Gastrocnemius medialis (tissue), 4 donors: ENCODE measurements around the gene RNF113B. TPM values are rescaled to one million over a fixed set of nuclear protein-coding genes. Genes with fewer than 3 reads are reported as not detected.
A peak's percentile ranks its signal among the peaks of the same experiment; 100 is the strongest.

Experiments used
- ATAC-seq, 2 donors: fragments of 150-250 bp; one replicate each; pipeline ENCODE4 v1.9.1; 2016
- DNase-seq, 2 donors: peaks; one replicate each; pipeline ENCODE4 v3.0.0-alpha.2; 2019
- H3K27ac ChIP-seq, 4 donors: fragments of 200-600 bp; sonication (generic); 1 replicate in 1 of 4; 2 replicates in 3 of 4; pipeline ENCODE4 v1.5.1; 2016 to 2018; ENCODE audit warnings: mild to moderate bottlenecking in 2 of 4, moderate library complexity in 1 of 4
- H3K27me3 ChIP-seq, 3 donors: fragments of 200-600 bp; sonication (generic) in 2 of 3; 1 replicate in 1 of 3; 2 replicates in 2 of 3; pipeline versions ENCODE4 v1.5.1 to v1.6.0; 2016 to 2019; ENCODE audit warnings: mild to moderate bottlenecking in 1 of 3, moderate library complexity in 1 of 3
- H3K36me3 ChIP-seq, 2 donors: fragments of 200-600 bp; sonication (generic) in 1 of 2; one replicate each; pipeline ENCODE4 v1.5.1; 2017 to 2018
- H3K4me1 ChIP-seq, 2 donors: fragments of 200-600 bp; sonication (generic) in 1 of 2; one replicate each; pipeline ENCODE4 v1.5.1; 2016 to 2017; ENCODE audit warnings: mild to moderate bottlenecking in 2 of 2
- H3K4me3 ChIP-seq, 4 donors: fragments of 200-600 bp; sonication (generic) in 3 of 4; 1 replicate in 1 of 4; 2 replicates in 3 of 4; pipeline ENCODE4 v1.5.1; 2016 to 2019; ENCODE audit warnings: mild to moderate bottlenecking in 2 of 4
- H3K9me3 ChIP-seq, 3 donors: fragments of 200-600 bp; sonication (generic) in 2 of 3; 1 replicate in 1 of 3; 2 replicates in 2 of 3; pipeline ENCODE4 v1.5.1; 2016 to 2019
- POLR2A ChIP-seq, 2 donors: fragments of 450-650 bp; IDR thresholded peaks; one replicate each; pipeline ENCODE4 v1.6.1; 2017; ENCODE audit warnings: antibody characterized with exemption in 2 of 2, mild to moderate bottlenecking in 2 of 2, moderate library complexity in 2 of 2
- in situ Hi-C, 4 donors: fragments of 200-750 bp; cut with MboI; loops; one replicate each; pipeline versions ENCODE4 v1.15.0 to v1.8.0; 2017; ENCODE audit warnings: low sequenced_read_pairs in 4 of 4
- intact Hi-C: fragments of 100-400 bp; cut with DNase I; formaldehyde crosslinking; loops from one replicate; pipeline ENCODE4 v1.15.1; 2023; ENCODE audit warnings: low total_unique reads
- total RNA-seq, 4 donors: library from RNA; depleted of rRNA; stranded (reverse); fragments of >200 nt; gene quantifications; one replicate each; pipeline versions ENCODE4 v1.1.0 to v1.2.3, GENCODE V29; 2016
- TF ChIP-seq, protein P1 (sequence below), 5 experiments: fragments of 450-650 bp in 3 of 5; fragments of 200-600 bp in 2 of 5; sonication (generic) in 2 of 5; IDR thresholded peaks in 4 of 5; conservative IDR thresholded peaks in 1 of 5; 1 replicate in 4 of 5; 2 replicates in 1 of 5; pipeline ENCODE4 v1.5.1; 2016 to 2019; ENCODE audit warnings: antibody characterized with exemption in 5 of 5, mild to moderate bottlenecking in 3 of 5, moderate library complexity in 3 of 5

Gene RNF113B
- total RNA-seq, 4 donors from 2014 or later, result not detected

DNA sequence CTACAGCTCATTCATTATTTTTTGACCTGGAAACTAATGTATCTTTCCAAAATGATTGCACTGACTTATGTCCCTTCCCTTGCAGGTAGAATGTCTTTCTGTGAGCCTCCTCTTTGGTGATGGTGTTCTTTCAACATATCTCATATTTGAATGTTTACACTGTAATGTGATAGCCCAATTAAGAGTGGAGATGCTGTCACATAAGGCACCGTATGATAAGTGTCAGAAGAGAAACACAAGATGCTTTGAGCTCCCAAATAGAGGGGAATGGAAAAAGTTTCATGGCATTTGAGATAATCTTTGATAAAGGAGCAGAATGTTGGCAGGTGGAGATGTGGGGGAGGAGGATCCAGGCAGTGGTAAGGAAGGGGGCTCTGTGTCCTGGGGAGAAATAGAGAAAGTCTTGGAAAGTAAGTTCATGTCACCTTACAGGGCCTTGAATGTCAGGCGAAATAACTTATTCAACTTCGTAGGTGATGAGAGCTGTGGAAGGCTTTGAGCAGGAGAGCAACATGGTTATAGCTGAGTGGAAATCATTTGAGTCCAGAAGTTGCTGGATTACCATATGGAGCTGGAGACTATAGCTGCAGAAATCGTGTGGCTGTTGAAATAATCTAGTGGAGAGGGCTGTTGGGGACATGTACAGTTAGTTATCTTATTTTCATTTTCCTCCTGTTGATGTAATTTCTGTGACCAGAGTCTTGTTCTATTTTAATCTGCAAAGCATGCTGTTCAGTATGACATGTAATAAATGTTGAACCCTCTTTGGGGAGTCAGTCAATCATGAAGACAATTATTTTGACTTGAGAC is 10.3 kb upstream of the RNF113B start:
- intact Hi-C loops (no loop called here), in situ Hi-C loops (no loop called here)
- ATAC-seq, result no peak
- no peak overlapping the region for H3K27ac ChIP-seq
- peaks cover 2 to 7% of the 10 kb centered on the region in 2 donors for H3K4me1 ChIP-seq
- H3K4me3 ChIP-seq, result no peak overlapping the region
- H3K36me3 ChIP-seq, result no peaks in the 10 kb centered on the region
- TF ChIP-seq POLR2A (IDR thresholded peaks at IDR 0.05), result no peak
- TF ChIP-seq, protein P1, sequence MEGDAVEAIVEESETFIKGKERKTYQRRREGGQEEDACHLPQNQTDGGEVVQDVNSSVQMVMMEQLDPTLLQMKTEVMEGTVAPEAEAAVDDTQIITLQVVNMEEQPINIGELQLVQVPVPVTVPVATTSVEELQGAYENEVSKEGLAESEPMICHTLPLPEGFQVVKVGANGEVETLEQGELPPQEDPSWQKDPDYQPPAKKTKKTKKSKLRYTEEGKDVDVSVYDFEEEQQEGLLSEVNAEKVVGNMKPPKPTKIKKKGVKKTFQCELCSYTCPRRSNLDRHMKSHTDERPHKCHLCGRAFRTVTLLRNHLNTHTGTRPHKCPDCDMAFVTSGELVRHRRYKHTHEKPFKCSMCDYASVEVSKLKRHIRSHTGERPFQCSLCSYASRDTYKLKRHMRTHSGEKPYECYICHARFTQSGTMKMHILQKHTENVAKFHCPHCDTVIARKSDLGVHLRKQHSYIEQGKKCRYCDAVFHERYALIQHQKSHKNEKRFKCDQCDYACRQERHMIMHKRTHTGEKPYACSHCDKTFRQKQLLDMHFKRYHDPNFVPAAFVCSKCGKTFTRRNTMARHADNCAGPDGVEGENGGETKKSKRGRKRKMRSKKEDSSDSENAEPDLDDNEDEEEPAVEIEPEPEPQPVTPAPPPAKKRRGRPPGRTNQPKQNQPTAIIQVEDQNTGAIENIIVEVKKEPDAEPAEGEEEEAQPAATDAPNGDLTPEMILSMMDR (IDR thresholded peaks at IDR 0.05 in 4 of 5, conservative IDR thresholded peaks at IDR 0.05 in 1 of 5), result no peak
- no peaks in the 10 kb centered on the region for H3K27me3 ChIP-seq
- H3K9me3 ChIP-seq, result no peaks in the 10 kb centered on the region
- DNase-seq, result no peak

DNA sequence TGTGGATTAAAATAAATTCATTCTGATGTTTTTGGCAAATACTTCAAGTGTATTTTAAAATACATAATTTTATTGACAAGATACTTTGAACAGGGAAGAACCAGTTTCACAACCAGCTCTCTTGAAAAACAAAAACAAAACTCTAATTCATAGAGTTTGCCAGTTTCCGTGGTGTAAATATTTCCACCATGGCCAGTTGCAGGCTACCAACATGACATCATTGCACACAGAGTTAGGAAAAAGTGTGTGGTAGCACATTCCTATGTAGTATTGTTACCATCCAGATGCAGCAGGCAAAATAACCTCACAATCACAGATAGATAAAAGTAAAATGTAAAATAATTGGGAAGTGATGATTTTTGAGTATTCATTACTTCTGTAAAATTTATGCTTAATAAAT is 7.7 kb upstream of the RNF113B start:
- in situ Hi-C loops, result no loop called here
- Histone ChIP-seq H3K36me3 (no peaks in the 10 kb centered on the region), H3K27ac (no peak overlapping the region), H3K27me3 (no peaks in the 10 kb centered on the region), H3K9me3 (no peaks in the 10 kb centered on the region), H3K4me1 (peaks cover 0 to 3% of the 10 kb centered on the region in 2 donors), H3K4me3 (no peak overlapping the region)
- intact Hi-C loops, result no loop called here
- DNase-seq (no peak), ATAC-seq (no peak)
- TF ChIP-seq POLR2A (IDR thresholded peaks at IDR 0.05), result no peak
- TF ChIP-seq, protein P1 (IDR thresholded peaks at IDR 0.05 in 4 of 5, conservative IDR thresholded peaks at IDR 0.05 in 1 of 5), result no peak

DNA sequence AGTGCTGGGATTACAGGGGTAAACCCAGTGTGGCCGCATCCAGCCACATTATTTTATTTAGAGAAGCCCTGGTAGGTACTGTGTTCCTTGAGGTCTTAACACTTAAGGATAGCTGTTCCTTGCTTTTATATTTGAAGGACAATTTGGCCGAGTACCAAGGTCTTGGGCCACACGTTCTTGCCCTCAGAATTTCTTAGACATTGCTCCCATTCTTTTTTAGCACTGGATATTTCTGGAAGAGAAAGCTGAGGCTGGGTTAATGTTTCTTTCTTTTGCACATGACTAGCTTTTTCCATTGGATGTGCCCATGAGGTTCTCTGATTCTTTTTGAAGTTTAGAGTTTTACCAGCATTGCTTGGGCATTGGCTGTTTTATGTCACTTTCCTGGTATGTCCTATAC is 5.5 kb upstream of the RNF113B start:
- peak in 1 of 2 donors; percentile 81 for ATAC-seq
- peaks cover 0 to 3% of the 10 kb centered on the region in 2 donors for H3K4me1 ChIP-seq
- intact Hi-C loops, result no loop called here
- H3K27me3 ChIP-seq, result no peaks in the 10 kb centered on the region
- no peak overlapping the region for H3K27ac ChIP-seq
- H3K9me3 ChIP-seq, result no peaks in the 10 kb centered on the region
- in situ Hi-C loops, result no loop called here
- H3K36me3 ChIP-seq, result no peaks in the 10 kb centered on the region
- H3K4me3 ChIP-seq, result no peak overlapping the region
- TF ChIP-seq, protein P1 (IDR thresholded peaks at IDR 0.05 in 4 of 5, conservative IDR thresholded peaks at IDR 0.05 in 1 of 5), result no peak
- no peak for TF ChIP-seq POLR2A (IDR thresholded peaks at IDR 0.05)
- no peak for DNase-seq

DNA sequence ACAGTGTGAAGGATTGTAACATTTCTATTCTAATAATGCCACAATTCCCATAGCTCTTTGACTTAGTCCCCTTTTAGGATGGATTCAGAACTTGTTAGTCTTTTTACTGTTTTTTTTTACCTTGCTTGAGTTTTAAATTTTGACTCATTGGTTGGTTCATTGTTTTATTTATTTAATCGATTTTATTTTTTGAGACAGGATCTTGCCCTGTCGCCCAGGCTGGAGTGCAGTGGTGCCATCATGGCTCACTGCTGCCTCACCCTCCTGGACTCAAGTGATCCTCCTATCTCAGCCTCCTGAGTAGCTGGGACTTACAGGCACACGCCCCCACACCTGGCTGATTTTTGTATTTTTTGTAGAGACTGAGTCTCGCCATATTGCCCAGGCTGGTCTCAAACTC is 5.1 kb upstream of the RNF113B start:
- no peak overlapping the region for H3K4me3 ChIP-seq
- no peaks in the 10 kb centered on the region for H3K36me3 ChIP-seq
- H3K27ac ChIP-seq, result no peak overlapping the region
- peaks cover 0 to 3% of the 10 kb centered on the region in 2 donors for H3K4me1 ChIP-seq
- H3K9me3 ChIP-seq, result no peaks in the 10 kb centered on the region
- intact Hi-C loops (no loop called here), in situ Hi-C loops (no loop called here)
- no peak for DNase-seq
- no peak for TF ChIP-seq POLR2A (IDR thresholded peaks at IDR 0.05)
- TF ChIP-seq, protein P1 (IDR thresholded peaks at IDR 0.05 in 4 of 5, conservative IDR thresholded peaks at IDR 0.05 in 1 of 5), result no peak
- ATAC-seq, result no peak
- H3K27me3 ChIP-seq, result no peaks in the 10 kb centered on the region
